Measurements from ENCODE around the gene HSD17B1. TPM values are rescaled to one million over a fixed set of nuclear protein-coding genes. Genes with fewer than 3 reads are reported as not detected.
"Not testable (repeated sequence)": the region's sequence is repeated elsewhere in the genome, so short reads cannot be mapped to it uniquely, and the experiment has no call there.

Gene HSD17B1
- total RNA-seq, 4 donors from 2014 or later, result 0.33 to 0.66 (median 0.47) TPM; not detected in 1

DNA sequence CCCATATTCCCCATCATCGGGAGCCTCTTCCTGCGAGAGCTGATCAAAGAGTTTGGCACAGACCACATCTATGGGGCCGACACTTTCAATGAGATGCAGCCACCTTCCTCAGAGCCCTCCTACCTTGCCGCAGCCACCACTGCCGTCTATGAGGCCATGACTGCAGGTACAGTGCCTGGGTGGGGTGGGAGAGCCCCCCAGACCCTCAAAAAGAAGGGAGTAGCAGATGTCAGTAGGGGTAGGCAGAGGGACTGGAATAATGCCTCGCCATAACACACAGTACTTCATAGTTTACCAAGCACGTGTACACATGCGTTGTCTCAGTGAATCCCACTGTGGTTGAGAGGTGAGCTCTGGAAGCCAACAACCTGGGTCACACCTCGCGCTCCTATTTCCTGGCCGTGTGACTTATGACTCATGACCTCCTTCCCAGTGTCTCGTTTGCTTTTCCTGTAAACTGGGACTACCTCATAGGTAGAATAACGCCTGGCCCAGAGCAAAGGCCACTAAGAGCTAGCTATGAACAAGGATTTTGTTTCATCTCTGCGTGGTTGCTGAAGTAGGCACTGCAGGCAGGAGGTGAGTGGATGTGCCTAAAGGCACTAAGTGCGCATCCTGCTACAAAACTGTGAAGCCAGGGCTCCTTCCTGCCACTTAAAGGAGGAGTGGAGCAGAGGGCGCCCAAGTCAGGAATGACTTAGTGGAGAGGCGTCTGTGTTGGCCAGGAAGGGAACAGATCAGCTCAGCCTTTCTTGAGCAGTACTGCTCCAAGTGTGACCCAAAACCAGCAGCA is 11.5 kb upstream of the HSD17B1 start:
- Histone ChIP-seq H3K27me3 (no peaks in the 10 kb centered on the region), H3K4me1 (peaks cover 0 to 27% of the 10 kb centered on the region in 2 donors), H3K4me3 (no peak overlapping the region), H3K27ac (no peak overlapping the region), H3K36me3 (peaks cover 0 to 40% of the 10 kb centered on the region in 2 donors), H3K9me3 (no peaks in the 10 kb centered on the region)
- TF ChIP-seq, protein P1, sequence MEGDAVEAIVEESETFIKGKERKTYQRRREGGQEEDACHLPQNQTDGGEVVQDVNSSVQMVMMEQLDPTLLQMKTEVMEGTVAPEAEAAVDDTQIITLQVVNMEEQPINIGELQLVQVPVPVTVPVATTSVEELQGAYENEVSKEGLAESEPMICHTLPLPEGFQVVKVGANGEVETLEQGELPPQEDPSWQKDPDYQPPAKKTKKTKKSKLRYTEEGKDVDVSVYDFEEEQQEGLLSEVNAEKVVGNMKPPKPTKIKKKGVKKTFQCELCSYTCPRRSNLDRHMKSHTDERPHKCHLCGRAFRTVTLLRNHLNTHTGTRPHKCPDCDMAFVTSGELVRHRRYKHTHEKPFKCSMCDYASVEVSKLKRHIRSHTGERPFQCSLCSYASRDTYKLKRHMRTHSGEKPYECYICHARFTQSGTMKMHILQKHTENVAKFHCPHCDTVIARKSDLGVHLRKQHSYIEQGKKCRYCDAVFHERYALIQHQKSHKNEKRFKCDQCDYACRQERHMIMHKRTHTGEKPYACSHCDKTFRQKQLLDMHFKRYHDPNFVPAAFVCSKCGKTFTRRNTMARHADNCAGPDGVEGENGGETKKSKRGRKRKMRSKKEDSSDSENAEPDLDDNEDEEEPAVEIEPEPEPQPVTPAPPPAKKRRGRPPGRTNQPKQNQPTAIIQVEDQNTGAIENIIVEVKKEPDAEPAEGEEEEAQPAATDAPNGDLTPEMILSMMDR (IDR thresholded peaks at IDR 0.05 in 4 of 5, conservative IDR thresholded peaks at IDR 0.05 in 1 of 5), result no peak
- TF ChIP-seq POLR2A (IDR thresholded peaks at IDR 0.05), result no peak
- ATAC-seq (no peak), DNase-seq (no peak)
- in situ Hi-C loops (cut with MboI; ENCODE audit: low sequenced_read_pairs in 4 of 4), result no loop called here
- intact Hi-C loops (cut with DNase I; ENCODE audit: low total_unique reads), result no loop called here

DNA sequence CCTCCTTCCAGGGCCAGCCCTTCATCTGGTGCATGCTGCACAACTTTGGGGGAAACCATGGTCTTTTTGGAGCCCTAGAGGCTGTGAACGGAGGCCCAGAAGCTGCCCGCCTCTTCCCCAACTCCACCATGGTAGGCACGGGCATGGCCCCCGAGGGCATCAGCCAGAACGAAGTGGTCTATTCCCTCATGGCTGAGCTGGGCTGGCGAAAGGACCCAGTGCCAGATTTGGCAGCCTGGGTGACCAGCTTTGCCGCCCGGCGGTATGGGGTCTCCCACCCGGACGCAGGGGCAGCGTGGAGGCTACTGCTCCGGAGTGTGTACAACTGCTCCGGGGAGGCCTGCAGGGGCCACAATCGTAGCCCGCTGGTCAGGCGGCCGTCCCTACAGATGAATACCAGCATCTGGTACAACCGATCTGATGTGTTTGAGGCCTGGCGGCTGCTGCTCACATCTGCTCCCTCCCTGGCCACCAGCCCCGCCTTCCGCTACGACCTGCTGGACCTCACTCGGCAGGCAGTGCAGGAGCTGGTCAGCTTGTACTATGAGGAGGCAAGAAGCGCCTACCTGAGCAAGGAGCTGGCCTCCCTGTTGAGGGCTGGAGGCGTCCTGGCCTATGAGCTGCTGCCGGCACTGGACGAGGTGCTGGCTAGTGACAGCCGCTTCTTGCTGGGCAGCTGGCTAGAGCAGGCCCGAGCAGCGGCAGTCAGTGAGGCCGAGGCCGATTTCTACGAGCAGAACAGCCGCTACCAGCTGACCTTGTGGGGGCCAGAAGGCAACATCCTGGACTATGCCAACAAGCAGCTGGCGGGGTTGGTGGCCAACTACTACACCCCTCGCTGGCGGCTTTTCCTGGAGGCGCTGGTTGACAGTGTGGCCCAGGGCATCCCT is 9.3 kb upstream of the HSD17B1 start:
- H3K27me3 ChIP-seq, result no peaks in the 10 kb centered on the region
- in situ Hi-C loops (cut with MboI; ENCODE audit: low sequenced_read_pairs in 4 of 4) (no loop called here), intact Hi-C loops (cut with DNase I; ENCODE audit: low total_unique reads) (no loop called here)
- ATAC-seq (peak; percentile 45 to 55), DNase-seq (peak in 1 of 2 donors; percentile 53)
- peak overlapping the region; percentile 55 to 82 (median 68) for H3K27ac ChIP-seq
- TF ChIP-seq, protein P1 (IDR thresholded peaks at IDR 0.05 in 4 of 5, conservative IDR thresholded peaks at IDR 0.05 in 1 of 5), result no peak
- no peak for TF ChIP-seq POLR2A (IDR thresholded peaks at IDR 0.05)
- no peak overlapping the region for H3K4me3 ChIP-seq
- H3K9me3 ChIP-seq, result no peaks in the 10 kb centered on the region
- peaks cover 0 to 19% of the 10 kb centered on the region in 2 donors for H3K4me1 ChIP-seq
- peaks cover 0 to 38% of the 10 kb centered on the region in 2 donors for H3K36me3 ChIP-seq

DNA sequence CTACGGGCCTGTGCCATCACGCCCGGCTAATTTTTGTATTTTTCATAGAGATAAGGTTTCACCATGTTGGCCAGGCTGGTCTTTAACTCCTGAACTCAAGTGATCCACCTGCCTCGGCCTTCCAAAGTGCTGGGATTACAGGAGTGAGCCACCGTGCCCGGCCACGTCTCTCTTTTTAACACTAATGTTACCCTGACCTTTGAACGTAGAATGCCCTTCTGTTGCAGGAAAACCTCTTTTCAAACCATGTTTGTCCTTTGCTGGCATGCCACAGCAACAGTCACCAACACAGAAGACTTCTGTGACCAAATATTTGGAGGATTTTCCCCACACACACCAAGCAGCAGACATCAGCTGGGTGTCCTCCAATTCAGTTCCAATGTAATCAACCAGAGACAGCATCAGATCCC is 7.8 kb upstream of the HSD17B1 start:
- intact Hi-C loops (cut with DNase I; ENCODE audit: low total_unique reads) (no loop called here), in situ Hi-C loops (cut with MboI; ENCODE audit: low sequenced_read_pairs in 4 of 4) (no loop called here)
- Histone ChIP-seq H3K4me3 (no peak overlapping the region), H3K9me3 (no peaks in the 10 kb centered on the region), H3K4me1 (peaks cover 0 to 19% of the 10 kb centered on the region in 2 donors), H3K27ac (peak overlapping the region in 1 of 4 donors; percentile 82), H3K36me3 (peaks cover 0 to 24% of the 10 kb centered on the region in 2 donors), H3K27me3 (no peaks in the 10 kb centered on the region)
- ATAC-seq (no peak), DNase-seq (no peak)
- no peak for TF ChIP-seq POLR2A (IDR thresholded peaks at IDR 0.05)
- TF ChIP-seq, protein P1 (IDR thresholded peaks at IDR 0.05 in 4 of 5, conservative IDR thresholded peaks at IDR 0.05 in 1 of 5), result no peak

DNA sequence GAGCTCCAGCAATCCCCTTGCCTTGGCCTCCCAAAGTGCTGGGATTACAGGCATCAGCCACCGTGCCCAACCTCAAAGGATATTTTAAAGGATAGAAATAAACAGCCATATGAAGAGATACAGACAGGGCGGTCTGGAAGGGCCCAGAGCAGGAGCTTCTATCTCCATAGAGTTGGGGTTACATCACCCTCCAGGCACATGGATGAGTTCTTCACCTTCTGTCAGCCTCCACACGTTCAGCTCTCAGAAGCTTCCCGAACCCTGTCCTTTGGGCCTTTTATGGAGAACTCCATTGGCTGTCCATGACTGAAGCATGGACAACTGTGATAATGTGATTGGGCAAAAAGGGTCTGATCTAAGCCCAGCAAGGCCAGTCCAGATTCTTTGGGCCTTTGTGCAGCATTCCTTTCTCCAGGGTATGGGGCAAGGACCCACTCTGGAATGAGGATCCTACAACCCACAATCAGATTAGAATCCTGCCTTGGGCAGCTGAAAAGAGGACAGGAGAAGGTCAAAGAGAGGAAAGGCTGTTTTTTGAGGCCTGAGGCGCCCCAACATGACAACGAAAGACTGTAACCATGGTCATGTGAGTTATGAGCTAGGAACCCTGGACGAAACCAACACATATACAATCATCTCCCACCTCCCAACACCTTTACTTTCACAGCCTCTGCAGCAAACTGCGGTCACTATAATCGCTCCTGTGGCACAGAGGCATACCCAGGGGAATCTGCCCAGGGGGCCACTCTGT is 6.8 kb upstream of the HSD17B1 start:
- in situ Hi-C loops (cut with MboI; ENCODE audit: low sequenced_read_pairs in 4 of 4); H3K4me3 ChIP-seq; intact Hi-C loops (cut with DNase I; ENCODE audit: low total_unique reads); H3K27me3 ChIP-seq; DNase-seq; H3K27ac ChIP-seq; H3K9me3 ChIP-seq; ATAC-seq: not testable (repeated sequence)
- peaks cover 0 to 22% of the 10 kb centered on the region in 2 donors for H3K36me3 ChIP-seq
- H3K4me1 ChIP-seq, result peaks cover 0 to 19% of the 10 kb centered on the region in 2 donors
